Stomach (tissue), 9 donors: Measurements from ENCODE around the gene SENP2. TPM values are rescaled to one million over a fixed set of nuclear protein-coding genes. Genes with fewer than 3 reads are reported as not detected.
A peak's percentile ranks its signal among the peaks of the same experiment; 100 is the strongest.
"Not testable (repeated sequence)": the region's sequence is repeated elsewhere in the genome, so short reads cannot be mapped to it uniquely, and the experiment has no call there.

Experiments used
- DNase-seq, 2 donors: peaks; one replicate each; pipeline versions ENCODE4 v3.0.0 to v3.0.0-alpha.2; 2013 to 2019
- H3K27ac ChIP-seq, 5 donors: fragments of 200-600 bp in 4 of 5; sonication (generic) in 4 of 5; one replicate each; pipeline ENCODE4 v1.5.1; 2013 to 2019; ENCODE audit warnings: mild to moderate bottlenecking in 1 of 5, moderate library complexity in 1 of 5
- H3K27me3 ChIP-seq, 3 donors: fragments of 200-600 bp; sonication (generic); one replicate each; pipeline ENCODE4 v1.5.1; 2017 to 2019; ENCODE audit warnings: mixed run types in 1 of 3
- H3K36me3 ChIP-seq, 4 donors: fragments of 200-600 bp; sonication (generic); 1 replicate in 3 of 4; 2 replicates in 1 of 4; pipeline ENCODE4 v1.5.1; 2016 to 2019
- H3K4me1 ChIP-seq, 4 donors: fragments of 200-600 bp; sonication (generic); one replicate each; pipeline ENCODE4 v1.5.1; 2016 to 2019
- H3K4me3 ChIP-seq, 4 donors: fragments of 200-600 bp; sonication (generic) in 3 of 4; one replicate each; pipeline ENCODE4 v1.5.1; 2016 to 2019; ENCODE audit warnings: mild to moderate bottlenecking in 1 of 4
- H3K9me3 ChIP-seq, 4 donors: fragments of 200-600 bp; sonication (generic); one replicate each; pipeline ENCODE4 v1.5.1; 2016 to 2019
- CTCF ChIP-seq, 7 experiments: fragments of 450-650 bp in 4 of 7; fragments of 200-600 bp in 3 of 7; sonication (generic) in 3 of 7; IDR thresholded peaks; one replicate each; pipeline ENCODE4 v1.5.1; 2016 to 2019; ENCODE audit warnings: antibody characterized with exemption in 7 of 7, control low read depth in 2 of 7, mild to moderate bottlenecking in 1 of 7
- EP300 ChIP-seq: sonication (generic); formaldehyde crosslinking; IDR thresholded peaks from one replicate; pipeline ENCODE4 v1.6.1; 2017; ENCODE audit warnings: antibody characterized with exemption
- POLR2A ChIP-seq, 4 donors: fragments of 450-650 bp; IDR thresholded peaks; one replicate each; pipeline ENCODE4 v1.6.1; 2016; ENCODE audit warnings: antibody characterized with exemption in 4 of 4, control low read depth in 2 of 4, mild to moderate bottlenecking in 1 of 4, moderate library complexity in 1 of 4
- POLR2AphosphoS5 ChIP-seq, 3 donors: sonication (generic); formaldehyde crosslinking; IDR thresholded peaks; one replicate each; pipeline ENCODE4 v1.6.1; 2016; ENCODE audit warnings: antibody characterized with exemption in 3 of 3
- WGBS, 5 donors: extraction: QIAGEN DNeasy Blood & Tissue Kit in 3 of 5; methylation state at CpG; one replicate each; pipeline versions ENCODE4 v1.1.5 to v1.1.7; 2013 to 2018; 5-methylcytosine and 5-hydroxymethylcytosine counted together
- intact Hi-C: fragments of 100-400 bp; cut with DNase I; formaldehyde crosslinking; loops from one replicate; pipeline ENCODE4 v1.15.1; 2023; ENCODE audit warnings: low total_unique reads
- polyA plus RNA-seq, 3 donors: library from polyadenylated mRNA; stranded (reverse); fragments of 200-250 nt; gene quantifications; one replicate each; pipeline ENCODE4 v1.2.3, GENCODE V29; 2013
- total RNA-seq, 5 donors: library from RNA; depleted of rRNA; stranded (reverse); fragments of >200 nt; gene quantifications; one replicate each; pipeline versions ENCODE4 v1.1.0 to v1.2.3, GENCODE V29; 2014 to 2016
- donor health status: healthy with polysubstance abuse.
- donor health status: Bipolar disorder and iron deficiency.
- donor health status: healthy.

Gene SENP2
- total and polyA plus RNA-seq, 8 donors = 2.3 to 146 (median 16.5) TPM

GRCh38 chr3:185631508-185632206 is 45.6 kb downstream of the SENP2 start:
- Histone ChIP-seq H3K27me3 (no peaks in the 10 kb centered on the region), H3K4me1 (peaks cover 8 to 20% (median 12%) of the 10 kb centered on the region in 4 donors), H3K27ac (no peak overlapping the region), H3K4me3 (no peak overlapping the region), H3K36me3 (peaks cover 19 to 54% (median 49%) of the 10 kb centered on the region in 4 donors), H3K9me3 (no peaks in the 10 kb centered on the region)
- TF ChIP-seq POLR2AphosphoS5 (IDR thresholded peaks at IDR 0.05) (no peak), EP300 (no peak), CTCF (IDR thresholded peaks at IDR 0.05) (no peak), POLR2A (IDR thresholded peaks at IDR 0.05) (no peak)
- DNase-seq = no peak
- 88 to 92% (median 91%) methylated on average over 6 of the region's 7 CpGs for WGBS, 5 donors
- intact Hi-C loops = no loop called here

GRCh38 chr3:185632996-185633395 is 46.9 kb downstream of the SENP2 start:
- no peak for DNase-seq
- H3K4me1 ChIP-seq = peaks cover 8 to 20% (median 12%) of the 10 kb centered on the region in 4 donors
- H3K27ac ChIP-seq = no peak overlapping the region
- H3K27me3 ChIP-seq = no peaks in the 10 kb centered on the region
- intact Hi-C loops = no loop called here
- H3K9me3 ChIP-seq = no peaks in the 10 kb centered on the region
- 65 to 82% (median 71%) methylated on average over 4 of the region's 4 CpGs for WGBS, 5 donors
- TF ChIP-seq CTCF (IDR thresholded peaks at IDR 0.05) (no peak), POLR2A (IDR thresholded peaks at IDR 0.05) (no peak), EP300 (no peak)
- peaks cover 6 to 40% (median 36%) of the 10 kb centered on the region in 4 donors for H3K36me3 ChIP-seq
- no peak overlapping the region for H3K4me3 ChIP-seq

- intact Hi-C loops = no loop called here
Observed at GRCh38 chr3:185637388-185637787, 51.3 kb downstream of the SENP2 start.

GRCh38 chr3:185638651-185639050 is 52.6 kb downstream of the SENP2 start:
- H3K4me1 ChIP-seq, H3K27me3 ChIP-seq, H3K9me3 ChIP-seq, DNase-seq, H3K27ac ChIP-seq, H3K4me3 ChIP-seq, intact Hi-C loops, H3K36me3 ChIP-seq: not testable (repeated sequence)
- WGBS, 5 donors = 91 to 96% (median 95%) methylated on average over 8 to 11 of the region's 11 CpGs

More at GRCh38 chr3:185637388-185637787, 51.3 kb downstream of the SENP2 start:
- Histone ChIP-seq H3K36me3 (peaks cover 0 to 6% (median 2%) of the 10 kb centered on the region in 4 donors), H3K4me3 (no peak overlapping the region), H3K9me3 (no peaks in the 10 kb centered on the region), H3K27me3 (no peaks in the 10 kb centered on the region), H3K27ac (no peak overlapping the region), H3K4me1 (no peaks in the 10 kb centered on the region)
- WGBS, 5 donors = 72 to 88% (median 84%) methylated on average over 3 of the region's 3 CpGs
- TF ChIP-seq POLR2AphosphoS5 (IDR thresholded peaks at IDR 0.05) (no peak), EP300 (no peak), CTCF (IDR thresholded peaks at IDR 0.05) (no peak), POLR2A (IDR thresholded peaks at IDR 0.05) (no peak)
- DNase-seq = no peak

GRCh38 chr3:185639632-185640206 is 53.6 kb downstream of the SENP2 start:
- H3K9me3 ChIP-seq = no peaks in the 10 kb centered on the region
- no peak for DNase-seq
- TF ChIP-seq CTCF (IDR thresholded peaks at IDR 0.05) (no peak), POLR2AphosphoS5 (IDR thresholded peaks at IDR 0.05) (no peak), POLR2A (IDR thresholded peaks at IDR 0.05) (no peak)
- no peaks in the 10 kb centered on the region for H3K27me3 ChIP-seq
- peak overlapping the region in 1 of 5 donors; percentile 31 for H3K27ac ChIP-seq
- 71 to 78% (median 76%) methylated on average over 7 of the region's 7 CpGs for WGBS, 5 donors
- peaks cover 0 to 9% (median 0%) of the 10 kb centered on the region in 4 donors for H3K36me3 ChIP-seq
- intact Hi-C loops = no loop called here
- no peaks in the 10 kb centered on the region for H3K4me1 ChIP-seq
- H3K4me3 ChIP-seq = no peak overlapping the region
